ENCODE data around the gene PEX12. TPM values are rescaled to one million over a fixed set of nuclear protein-coding genes. Genes with fewer than 3 reads are reported as not detected.

PEX12 gene
- total RNA-seq: 7.6 TPM

DNA sequence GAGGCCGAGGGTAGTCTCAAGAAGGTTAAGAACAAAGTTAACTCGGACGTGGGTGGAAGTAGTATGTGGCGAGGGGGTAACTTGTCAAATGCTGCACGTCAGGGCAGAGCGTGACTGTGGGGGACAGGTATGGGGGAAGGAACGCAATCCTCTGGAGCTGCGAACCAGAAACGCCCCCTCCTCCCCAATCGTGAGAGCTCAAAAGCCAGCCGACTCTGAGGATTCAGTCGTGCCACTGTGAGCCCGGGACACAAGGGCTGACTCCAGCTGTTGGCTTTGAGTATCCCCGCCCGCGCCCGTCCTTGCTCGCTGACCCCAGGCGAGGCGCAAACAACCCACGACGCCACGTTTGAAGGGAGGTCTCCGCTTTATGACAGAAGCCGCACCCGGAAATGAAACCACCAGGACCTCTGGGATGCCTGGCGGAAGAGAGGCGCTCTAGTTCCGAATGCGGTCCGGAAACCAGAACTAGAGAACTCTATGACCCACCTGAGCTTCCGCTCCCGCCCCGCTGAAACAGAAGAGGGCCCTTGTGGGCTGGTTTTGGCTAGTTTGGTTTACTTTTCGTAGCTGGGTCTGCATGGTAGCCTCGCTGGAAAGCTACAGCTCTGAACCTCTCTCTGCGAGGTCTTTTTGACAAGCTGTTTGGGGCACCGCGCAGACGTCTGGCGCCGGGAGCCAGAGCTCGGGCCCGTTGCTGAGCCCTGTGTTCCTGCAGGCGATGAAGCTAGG, at the start of gene PEX12:
Gene PEX12 (minus strand): TSS at position 375 of the 732 bp plus-strand sequence. CDS start 550 bp downstream, outside the sequence.

DNA sequence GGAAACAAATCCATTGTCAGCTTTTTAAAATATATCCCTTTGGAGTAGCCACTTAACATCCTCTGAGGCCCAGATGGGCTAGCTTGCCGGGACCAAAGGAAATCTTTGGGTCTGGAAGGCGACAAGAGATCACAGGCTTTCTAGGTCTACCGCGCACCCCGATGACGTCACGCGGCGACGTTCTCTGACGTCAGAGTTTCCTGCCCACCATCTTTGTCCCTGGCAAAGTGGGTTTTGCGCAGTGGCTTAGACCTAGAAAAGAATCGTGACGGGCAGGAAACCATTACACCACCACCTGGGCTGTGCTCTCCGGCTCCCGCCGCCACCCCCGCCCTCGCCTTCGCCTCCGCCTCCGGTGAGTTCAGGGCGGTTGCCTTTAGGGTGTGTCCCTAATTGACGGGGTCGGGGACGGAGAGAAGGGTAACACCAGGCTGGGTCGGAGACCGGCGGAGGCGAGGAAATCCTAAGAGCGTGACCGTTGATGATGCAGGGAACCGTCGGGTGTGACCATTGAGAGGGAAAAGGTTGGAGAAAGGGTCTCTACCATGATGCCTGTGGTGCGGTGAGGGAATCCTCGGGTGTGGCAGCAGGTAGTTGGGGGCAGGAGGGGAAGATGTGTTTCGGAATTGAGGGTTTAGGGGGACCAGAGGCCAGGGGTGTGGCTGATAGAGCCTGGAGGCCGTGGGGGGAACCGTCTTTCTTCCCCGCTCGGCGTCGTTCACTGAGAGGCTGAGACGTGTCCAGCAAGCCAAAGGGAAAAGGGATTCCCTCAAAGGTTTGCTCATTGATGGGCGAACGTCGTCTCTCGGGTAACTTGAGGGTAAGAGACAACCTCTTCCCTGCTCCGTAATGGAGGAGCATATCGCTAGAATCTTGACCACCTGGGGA, 8.9 kb upstream of the PEX12 start, which contains the start of gene AP2B1:
Gene AP2B1 (plus strand): TSS at position 249 of the 888 bp plus-strand sequence. CDS start 6,709 bp downstream, outside the sequence.

DNA sequence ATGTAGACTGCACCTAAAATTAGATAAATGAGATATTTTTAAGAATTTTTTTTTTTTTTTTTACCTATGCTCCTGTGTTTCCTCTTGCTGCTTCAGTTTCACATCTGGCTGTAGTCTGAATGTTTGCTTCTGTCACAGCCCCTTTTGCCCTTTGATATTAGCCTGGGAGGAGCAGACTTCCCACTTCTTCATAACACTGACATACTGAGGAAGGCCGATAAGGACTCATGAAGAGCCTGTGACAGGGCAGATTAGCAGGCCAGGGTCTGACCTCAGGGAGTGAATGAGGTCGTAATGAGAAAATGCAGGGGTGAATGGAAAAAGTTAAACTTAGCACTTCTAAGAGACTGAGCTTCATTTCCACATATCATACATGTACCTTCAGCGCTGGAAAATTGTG, 17.7 kb downstream of the PEX12 start, which contains the start of gene SLFN14:
Gene SLFN14 (minus strand): TSS at position 117 of the 400 bp plus-strand sequence. CDS start 2,757 bp downstream, outside the sequence.

DNA sequence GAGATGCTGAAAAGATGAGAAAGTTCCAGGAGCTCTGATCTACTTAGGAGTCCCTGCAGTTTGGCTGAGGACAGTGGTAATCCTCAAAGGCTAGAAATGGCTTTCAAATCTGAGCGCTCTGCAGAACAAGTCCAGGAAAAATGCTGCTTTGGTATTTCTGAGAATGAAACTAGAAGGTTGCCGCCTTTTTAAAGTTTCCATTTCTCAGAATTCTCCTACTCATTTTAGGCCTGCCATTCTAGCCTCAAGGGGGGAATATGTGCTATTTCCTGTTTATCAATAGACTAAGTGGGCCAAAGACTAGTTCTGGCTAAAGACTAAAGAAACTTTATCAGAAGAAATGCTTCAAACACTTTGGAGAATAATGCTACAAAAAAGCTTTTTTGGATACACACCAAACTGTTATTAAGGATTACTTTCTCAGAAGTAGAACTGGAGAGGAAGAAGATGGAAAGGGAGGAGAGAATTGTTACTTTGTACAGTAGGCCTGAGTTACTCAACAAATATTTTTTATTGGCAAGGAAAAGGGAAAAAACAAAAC, 40.7 kb downstream of the PEX12 start, which contains the start of gene SLFN12L:
Gene SLFN12L (minus strand): TSS at position 78 of the 541 bp plus-strand sequence. CDS start 15,314 bp downstream, outside the sequence.

Other genes with a start within 250 kb of the PEX12 start
- gene SLFN11, start 204.9 kb downstream of the PEX12 start, total RNA-seq: 14.7 TPM
- 11.5 TPM for gene SLFN12, start 146.1 kb downstream of the PEX12 start, total RNA-seq
- gene SLFN13, start 129.8 kb downstream of the PEX12 start, total RNA-seq: 2.7 TPM
- 0.77 TPM for gene SLFN12L, start 40.9 kb downstream of the PEX12 start, total RNA-seq
- 1.0 TPM for gene SLFN14, start 17.8 kb downstream of the PEX12 start, total RNA-seq
- gene AP2B1, start 8.8 kb upstream of the PEX12 start, total RNA-seq: 116 TPM
- gene RASL10B, start 153.1 kb upstream of the PEX12 start, total RNA-seq: 4.1 TPM
- 0.33 TPM for gene GAS2L2, start 174.7 kb upstream of the PEX12 start, total RNA-seq
- not detected for gene C17orf50, start 182.3 kb upstream of the PEX12 start, total RNA-seq
- 4.2 TPM for gene MMP28, start 217.1 kb upstream of the PEX12 start, total RNA-seq
- gene TAF15, start 230.9 kb upstream of the PEX12 start, total RNA-seq: 132 TPM